Endothelial cell of umbilical vein (primary cell): ENCODE data around the gene CORO2B. TPM values are rescaled to one million over a fixed set of nuclear protein-coding genes. Genes with fewer than 3 reads are reported as not detected.

Source experiments
- BruUV-seq: library from RNA; stranded (reverse); fragments of 400-500 nt; replicated peaks from 2 replicates; lab custom pipeline; 2021; lab: Mats Ljungman, UMichigan
- CTCF ChIA-PET: fragments of 300-600, 350-600 bp; sonication (Branson Sonifier 250); formaldehyde crosslinking; loops from one replicate; lab custom pipeline; 2021; ENCODE audit warnings: antibody characterized with exemption, inconsistent platforms; lab: Charles Lee
- POLR2A ChIA-PET: fragments of 300-600, 350-600 bp; sonication (Branson Sonifier 250); formaldehyde crosslinking; loops from one replicate; lab custom pipeline; 2021; ENCODE audit warnings: antibody characterized with exemption, inconsistent platforms; lab: Charles Lee
- DNase-seq: peaks from one replicate; pipeline ENCODE4 v3.0.0-alpha.2; 2011; ENCODE audit warnings: low read depth, low spot score
- FAIRE-seq: peaks from 2 replicates; lab custom pipeline; 2011; peaks lifted over from hg19 to GRCh38; lab: Jason Lieb, UNC
- H2AFZ ChIP-seq: 2 replicates; pipeline ENCODE4 v1.6.0; 2012; ENCODE audit warnings: low read depth, low read length, control low read depth, inconsistent platforms
- H3K27ac ChIP-seq: 2 replicates; pipeline ENCODE4 v1.5.1; 2011; ENCODE audit warnings: low read depth, mild to moderate bottlenecking, control low read depth, low read length, moderate library complexity; ENCODE audit not compliant: insufficient read depth
- H3K27me3 ChIP-seq, 2 experiments: 2 replicates each; pipeline versions ENCODE4 v1.6.0 to v1.6.1; 2011; ENCODE audit warnings: low read length in 2 of 2, mixed read lengths in 1 of 2; ENCODE audit not compliant: control insufficient read depth in 2 of 2, insufficient read depth in 2 of 2
- H3K36me3 ChIP-seq, 2 experiments: 2 replicates in 1 of 2; 3 replicates in 1 of 2; pipeline ENCODE4 v1.5.1; 2011; ENCODE audit warnings: low read length in 2 of 2, mild to moderate bottlenecking in 1 of 2, moderate library complexity in 1 of 2; ENCODE audit not compliant: control insufficient read depth in 2 of 2, insufficient read depth in 2 of 2; ENCODE audit errors: extremely low read depth in 1 of 2
- H3K4me1 ChIP-seq: 3 replicates; pipeline ENCODE4 v1.5.1; 2011; ENCODE audit warnings: mild to moderate bottlenecking, low read length; ENCODE audit not compliant: control insufficient read depth, insufficient read depth; ENCODE audit errors: extremely low read depth
- H3K4me2 ChIP-seq: 2 replicates; pipeline ENCODE4 v1.6.1; 2011; ENCODE audit warnings: low read length, control low read depth, mixed read lengths; ENCODE audit not compliant: insufficient read depth
- H3K4me3 ChIP-seq, 3 experiments: fragments of 200-600 bp in 1 of 3; sonication (generic), shearing (Covaris generic) in 1 of 3; replicated peaks in 1 of 3; 2 replicates each; pipeline ENCODE4 v1.5.1; 2011 to 2016; ENCODE audit warnings: control low read depth in 3 of 3, low read length in 3 of 3, mild to moderate bottlenecking in 2 of 3, inconsistent platforms in 1 of 3, low read depth in 1 of 3, moderate library complexity in 1 of 3; ENCODE audit not compliant: insufficient read depth in 1 of 3
- H3K79me2 ChIP-seq: 2 replicates; pipeline ENCODE4 v1.6.0; 2012; ENCODE audit warnings: low read length, inconsistent platforms; ENCODE audit not compliant: control insufficient read depth, insufficient read depth
- H3K9ac ChIP-seq: replicated peaks from 2 replicates; pipeline ENCODE3; 2011; ENCODE audit warnings: low read length, control low read depth; ENCODE audit not compliant: insufficient read depth; ENCODE audit errors: extremely low read depth
- H3K9me1 ChIP-seq: replicated peaks from 3 replicates; pipeline ENCODE4 v1.6.0; 2011; ENCODE audit warnings: mild to moderate bottlenecking, low read length; ENCODE audit not compliant: control insufficient read depth, insufficient read depth; ENCODE audit errors: extremely low read depth
- H3K9me3 ChIP-seq: replicated peaks from 2 replicates; pipeline ENCODE4 v1.5.1; 2012; ENCODE audit warnings: low read length, inconsistent platforms; ENCODE audit not compliant: control insufficient read depth, insufficient read depth
- H4K20me1 ChIP-seq: replicated peaks from 2 replicates; pipeline ENCODE3; 2011; ENCODE audit warnings: mild to moderate bottlenecking, low read length; ENCODE audit not compliant: control insufficient read depth, insufficient read depth; ENCODE audit errors: extremely low read depth
- EZH2 ChIP-seq: IDR thresholded peaks from 2 replicates; pipeline ENCODE4 v1.6.1; 2012; ENCODE audit warnings: borderline replicate concordance, low read depth, mild to moderate bottlenecking, moderate library complexity, low read length, inconsistent platforms; ENCODE audit not compliant: severe bottlenecking
- FOS ChIP-seq: IDR thresholded peaks from 2 replicates; pipeline ENCODE4 v1.6.1; 2011; ENCODE audit warnings: mild to moderate bottlenecking, low read length, moderate library complexity, borderline replicate concordance; ENCODE audit not compliant: insufficient read depth
- GATA2 ChIP-seq: IDR thresholded peaks from 2 replicates; pipeline ENCODE4 v1.7.0; 2011; ENCODE audit warnings: low read depth, mild to moderate bottlenecking, moderate library complexity, mixed read lengths, low read length; ENCODE audit not compliant: insufficient read length, insufficient read depth
- JUN ChIP-seq: IDR thresholded peaks from 2 replicates; pipeline ENCODE4 v1.6.1; 2011; ENCODE audit warnings: borderline replicate concordance, low read depth; ENCODE audit not compliant: insufficient read length, insufficient read depth
- MYC ChIP-seq: IDR thresholded peaks from one replicate; pipeline ENCODE4 v1.6.1; 2011; ENCODE audit warnings: mild to moderate bottlenecking, low read depth, low read length
- POLR2A ChIP-seq: IDR thresholded peaks from 2 replicates; pipeline ENCODE4 v1.6.1; 2012; ENCODE audit warnings: low read depth, mild to moderate bottlenecking, control low read depth, low read length
- POLR2AphosphoS5 ChIP-seq: IDR thresholded peaks from 2 replicates; pipeline ENCODE4 v1.6.1; 2012; ENCODE audit warnings: low read depth, mild to moderate bottlenecking, control low read depth, low read length, moderate library complexity; ENCODE audit not compliant: insufficient read depth
- dilution Hi-C: fragments of 300-500 bp; cut with MboI; formaldehyde crosslinking; loops from one replicate; pipeline ENCODE4 v1.15.0; 2019; ENCODE audit warnings: low sequenced_read_pairs; ENCODE audit not compliant: extremely low pct_ligation_motif_present
- intact Hi-C: fragments of 100-400 bp; cut with micrococcal nuclease; formaldehyde crosslinking; loops from one replicate; pipeline ENCODE4 v1.10.0; 2022
- polyA plus RNA-seq, 4 experiments: library from polyadenylated mRNA; depleted of rRNA in 3 of 4; stranded (reverse) in 3 of 4; unstranded in 1 of 4; fragments of >200 nt; gene quantifications; 2 replicates each; pipeline versions ENCODE4 v1.2.1 to v1.2.3, GENCODE V29; 2011 to 2012; ENCODE audit warnings: missing spikeins in 1 of 4
- total RNA-seq: library from RNA; stranded (reverse); gene quantifications from 2 replicates; pipeline ENCODE4 v1.2.3, GENCODE V29; 2021
- TF ChIP-seq, protein P1 (sequence below): IDR thresholded peaks from 2 replicates; pipeline ENCODE4 v1.6.1; 2011; ENCODE audit not compliant: insufficient read depth, insufficient read length
- TF ChIP-seq, protein P2 (sequence below), 2 donors: IDR thresholded peaks; 1 replicate in 1 of 2; 2 replicates in 1 of 2; pipeline ENCODE4 v1.5.1; 2011; ENCODE audit warnings: low read length in 2 of 2, mild to moderate bottlenecking in 2 of 2, moderate library complexity in 2 of 2, control low read depth in 1 of 2, inconsistent platforms in 1 of 2, low read depth in 1 of 2; ENCODE audit not compliant: insufficient read depth in 1 of 2; ENCODE audit errors: extremely low read depth in 1 of 2

Gene CORO2B
- total and polyA plus RNA-seq, 2 donors (not counting 3 experiments of a cell fraction or from before 2014, with no cell fraction given), result 2.4 to 3.7 TPM

DNA sequence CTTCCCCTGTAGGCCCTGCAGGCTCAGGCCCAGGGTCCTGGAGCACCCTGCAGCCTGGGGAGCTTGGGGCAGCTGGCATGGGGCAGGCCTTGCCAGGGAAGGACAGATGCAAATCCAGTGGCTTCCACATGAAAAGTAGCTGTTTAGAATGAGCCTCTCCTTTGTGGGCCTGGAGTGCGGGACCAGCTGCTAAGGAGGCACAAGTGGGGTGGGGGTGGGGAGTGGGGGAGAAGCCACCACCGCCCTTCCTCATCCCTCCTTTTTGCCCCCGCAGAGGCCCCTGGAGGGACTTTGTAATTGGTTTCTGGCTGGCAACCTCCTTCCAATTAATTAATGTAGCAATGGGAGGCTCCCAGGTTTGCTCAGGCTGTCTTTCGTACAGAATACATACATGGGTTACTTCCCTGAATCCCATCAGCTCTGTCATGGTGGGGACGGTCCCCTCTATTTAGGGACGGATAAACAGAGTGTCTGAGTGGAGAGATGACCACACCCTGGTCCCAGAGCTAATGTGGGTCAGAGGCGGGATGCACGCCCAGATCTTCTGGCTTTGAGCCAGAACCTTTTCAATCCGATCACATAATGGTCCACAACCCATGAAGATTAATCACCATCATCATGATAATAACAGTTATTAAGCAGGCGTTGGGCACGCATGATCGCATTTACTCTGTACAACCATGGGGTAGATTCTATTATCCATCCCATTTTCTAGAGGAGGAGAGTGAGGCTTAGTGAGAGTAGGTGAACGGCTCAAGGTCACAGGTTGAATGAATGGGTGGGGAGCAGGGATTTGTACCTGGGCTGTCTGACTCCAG, 6.2 kb downstream of the CORO2B start:
- Histone ChIP-seq H3K4me1 (peaks cover 13% of the 10 kb centered on the region), H3K79me2 (no peaks in the 10 kb centered on the region), H3K9me3 (no peaks in the 10 kb centered on the region), H2AFZ (no peak overlapping the region), H3K36me3 (no peaks in the 10 kb centered on the region), H3K4me3 (no peak overlapping the region), H3K4me2 (no peak overlapping the region), H3K27ac (no peak overlapping the region), H3K9me1 (no peaks in the 10 kb centered on the region), H3K27me3 (no peaks in the 10 kb centered on the region), H3K9ac (no peak overlapping the region), H4K20me1 (no peaks in the 10 kb centered on the region)
- FAIRE-seq (peak; percentile 26), DNase-seq (no peak)
- no TSS peak for BruUV-seq
- no peak for TF ChIP-seq POLR2A
- TF ChIP-seq POLR2AphosphoS5, result no peak
- TF ChIP-seq JUN, result no peak
- TF ChIP-seq, protein P1, sequence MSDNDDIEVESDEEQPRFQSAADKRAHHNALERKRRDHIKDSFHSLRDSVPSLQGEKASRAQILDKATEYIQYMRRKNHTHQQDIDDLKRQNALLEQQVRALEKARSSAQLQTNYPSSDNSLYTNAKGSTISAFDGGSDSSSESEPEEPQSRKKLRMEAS, result no peak
- no peak for TF ChIP-seq FOS
- TF ChIP-seq MYC, result no peak
- TF ChIP-seq EZH2, result no peak
- TF ChIP-seq GATA2, result no peak
- TF ChIP-seq, protein P2, sequence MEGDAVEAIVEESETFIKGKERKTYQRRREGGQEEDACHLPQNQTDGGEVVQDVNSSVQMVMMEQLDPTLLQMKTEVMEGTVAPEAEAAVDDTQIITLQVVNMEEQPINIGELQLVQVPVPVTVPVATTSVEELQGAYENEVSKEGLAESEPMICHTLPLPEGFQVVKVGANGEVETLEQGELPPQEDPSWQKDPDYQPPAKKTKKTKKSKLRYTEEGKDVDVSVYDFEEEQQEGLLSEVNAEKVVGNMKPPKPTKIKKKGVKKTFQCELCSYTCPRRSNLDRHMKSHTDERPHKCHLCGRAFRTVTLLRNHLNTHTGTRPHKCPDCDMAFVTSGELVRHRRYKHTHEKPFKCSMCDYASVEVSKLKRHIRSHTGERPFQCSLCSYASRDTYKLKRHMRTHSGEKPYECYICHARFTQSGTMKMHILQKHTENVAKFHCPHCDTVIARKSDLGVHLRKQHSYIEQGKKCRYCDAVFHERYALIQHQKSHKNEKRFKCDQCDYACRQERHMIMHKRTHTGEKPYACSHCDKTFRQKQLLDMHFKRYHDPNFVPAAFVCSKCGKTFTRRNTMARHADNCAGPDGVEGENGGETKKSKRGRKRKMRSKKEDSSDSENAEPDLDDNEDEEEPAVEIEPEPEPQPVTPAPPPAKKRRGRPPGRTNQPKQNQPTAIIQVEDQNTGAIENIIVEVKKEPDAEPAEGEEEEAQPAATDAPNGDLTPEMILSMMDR (IDR thresholded peaks at IDR 0.05; ENCODE audit: extremely low read depth in 1 of 2, insufficient read depth in 1 of 2, low read depth in 1 of 2, low read length in 2 of 2), result no peak
- intact Hi-C loops, result no loop called here
- POLR2A ChIA-PET, result no interaction called here
- CTCF ChIA-PET, result interaction anchor here (0.7 to 1.0 kb wide), 2 partner anchors 90 to 290 kb away, joined by 3 read pairs; no protein-coding TSS in a partner anchor
- dilution Hi-C loops, result no loop called here
